Stimulated activated CD8-positive, alpha-beta memory T cell treated with anti-CD3 and anti-CD28 coated beads, Interleukin-4, amount 100 ng/mL, for 1 hour (primary cell): ENCODE measurements around the gene USP31.
A peak's percentile ranks its signal among the peaks of the same experiment; 100 is the strongest.
"Not testable (repeated sequence)": the region's sequence is repeated elsewhere in the genome, so short reads cannot be mapped to it uniquely, and the experiment has no call there.

Source experiments
- DNase-seq, 2 donors: peaks; one replicate each; pipeline ENCODE4 v3.0.0-alpha.2; 2020; ENCODE audit warnings: low read depth in 2 of 2, low spot score in 1 of 2

Gene USP31

GRCh38 chr16:23160082-23160481, 10.8 kb upstream of the USP31 start:
- DNase-seq, result no peak

GRCh38 chr16:23158114-23158513, 8.9 kb upstream of the USP31 start:
- DNase-seq, result no peak

GRCh38 chr16:23156946-23157460, 7.8 kb upstream of the USP31 start:
- no peak for DNase-seq

- no peak for DNase-seq
These were observed 6.9 kb upstream of the USP31 start for GRCh38 chr16:23156110-23156509.

- no peak for DNase-seq
These were observed 6.3 kb upstream of the USP31 start for GRCh38 chr16:23155445-23156049.

- no peak for DNase-seq
These were observed 3.3 kb upstream of the USP31 start for GRCh38 chr16:23152386-23153178.

GRCh38 chr16:23149993-23150364, 727 bp upstream of the USP31 start:
- no peak for DNase-seq

GRCh38 chr16:23148513-23149266, 562 bp downstream of the USP31 start:
- DNase-seq, result peak; percentile 8 to 13

GRCh38 chr16:23148166-23148512, 1.1 kb downstream of the USP31 start:
- DNase-seq, result no peak

- no peak for DNase-seq
These were observed 1.6 kb downstream of the USP31 start for GRCh38 chr16:23147666-23148065.

GRCh38 chr16:23146877-23147601, 2.2 kb downstream of the USP31 start:
- no peak for DNase-seq

GRCh38 chr16:23145608-23146007, 3.6 kb downstream of the USP31 start:
- no peak for DNase-seq

GRCh38 chr16:23145186-23145585, 4.1 kb downstream of the USP31 start:
- no peak for DNase-seq

GRCh38 chr16:23144393-23144792, 4.9 kb downstream of the USP31 start:
- DNase-seq, result not testable (repeated sequence)

- DNase-seq, result no peak
These were observed 5.9 kb downstream of the USP31 start for GRCh38 chr16:23143391-23143790.

- no peak for DNase-seq
These were observed 7.1 kb downstream of the USP31 start for GRCh38 chr16:23141959-23142740.

- no peak for DNase-seq
These were observed 7.8 kb downstream of the USP31 start for GRCh38 chr16:23141500-23141899.

- DNase-seq, result no peak
These were observed 8.2 kb downstream of the USP31 start for GRCh38 chr16:23141033-23141432.

GRCh38 chr16:23140107-23140506, 9.1 kb downstream of the USP31 start:
- DNase-seq, result no peak

GRCh38 chr16:23137818-23138217, 11.4 kb downstream of the USP31 start:
- no peak for DNase-seq

GRCh38 chr16:23137256-23137655, 12.0 kb downstream of the USP31 start:
- no peak for DNase-seq
